Uterus (tissue), 4 donors: Measurements from ENCODE around the gene USP17L13. TPM values are rescaled to one million over a fixed set of nuclear protein-coding genes. Genes with fewer than 3 reads are reported as not detected.
"Not testable (repeated sequence)": the region's sequence is repeated elsewhere in the genome, so short reads cannot be mapped to it uniquely, and the experiment has no call there.

Source experiments
- DNase-seq, 2 donors: peaks; one replicate each; pipeline ENCODE4 v3.0.0-alpha.2; 2019 to 2020
- H3K27ac ChIP-seq, 2 donors: fragments of 200-600 bp; sonication (generic); 1 replicate in 1 of 2; 2 replicates in 1 of 2; pipeline ENCODE4 v1.5.1; 2016 to 2018
- H3K27me3 ChIP-seq, 2 donors: fragments of 200-600 bp; sonication (generic); one replicate each; pipeline ENCODE4 v1.5.1; 2018 to 2019; ENCODE audit warnings: control low read depth in 1 of 2
- H3K36me3 ChIP-seq, 2 donors: fragments of 200-600 bp; sonication (generic); one replicate each; pipeline ENCODE4 v1.5.1; 2019; ENCODE audit warnings: control low read depth in 1 of 2
- H3K4me1 ChIP-seq, 2 donors: fragments of 200-600 bp; sonication (generic); one replicate each; pipeline ENCODE4 v1.5.1; 2018 to 2019; ENCODE audit warnings: control low read depth in 1 of 2
- H3K4me3 ChIP-seq, 2 donors: fragments of 200-600 bp; sonication (generic); 1 replicate in 1 of 2; 2 replicates in 1 of 2; pipeline ENCODE4 v1.5.1; 2018 to 2019; ENCODE audit warnings: mild to moderate bottlenecking in 1 of 2
- H3K9me3 ChIP-seq, 2 donors: fragments of 200-600 bp; sonication (generic); one replicate each; pipeline ENCODE4 v1.5.1; 2019; ENCODE audit warnings: control low read depth in 1 of 2
- intact Hi-C: fragments of 100-400 bp; cut with DNase I; formaldehyde crosslinking; loops from one replicate; pipeline ENCODE4 v1.15.1; 2023; ENCODE audit warnings: low total_unique reads
- total RNA-seq, 4 donors: library from RNA; depleted of rRNA in 3 of 4; stranded (reverse); fragments of >200 nt in 3 of 4; gene quantifications; one replicate each; pipeline versions ENCODE4 v1.1.0 to v1.2.4, GENCODE V29; 2014 to 2023
- donor health status: DM: yes; HTN: yes; CAD: no.

Gene USP17L13
- total RNA-seq, 4 donors from 2014 or later, result not detected

DNA sequence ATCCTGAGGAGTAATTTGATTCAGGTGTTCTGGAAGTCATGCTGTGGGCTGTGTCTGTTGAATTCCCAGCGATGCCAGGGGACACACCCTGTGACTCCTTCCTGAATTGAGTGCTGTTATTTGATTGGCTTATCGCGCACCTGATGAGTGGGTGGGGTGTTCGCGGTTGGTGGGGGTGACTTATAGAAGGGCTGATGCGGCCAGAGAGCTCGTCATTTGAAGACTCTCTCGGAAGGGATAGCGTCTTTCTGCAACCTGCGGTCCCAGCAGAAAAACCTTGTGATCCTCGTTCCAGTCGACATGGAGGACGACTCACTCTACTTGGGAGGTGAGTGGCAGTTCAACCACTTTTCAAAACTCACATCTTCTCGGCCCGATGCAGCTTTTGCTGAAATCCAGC, 42.6 kb downstream of the USP17L13 start, which contains the start of gene USP17L22:
Gene USP17L22, plus strand, starts transcription at position 301 of the 400 bp plus-strand sequence. Its CDS starts 0 bp downstream, at position 301.
- H3K4me3 ChIP-seq, intact Hi-C loops, H3K9me3 ChIP-seq, DNase-seq, H3K27ac ChIP-seq, H3K27me3 ChIP-seq, H3K36me3 ChIP-seq, H3K4me1 ChIP-seq: not testable (repeated sequence)

DNA sequence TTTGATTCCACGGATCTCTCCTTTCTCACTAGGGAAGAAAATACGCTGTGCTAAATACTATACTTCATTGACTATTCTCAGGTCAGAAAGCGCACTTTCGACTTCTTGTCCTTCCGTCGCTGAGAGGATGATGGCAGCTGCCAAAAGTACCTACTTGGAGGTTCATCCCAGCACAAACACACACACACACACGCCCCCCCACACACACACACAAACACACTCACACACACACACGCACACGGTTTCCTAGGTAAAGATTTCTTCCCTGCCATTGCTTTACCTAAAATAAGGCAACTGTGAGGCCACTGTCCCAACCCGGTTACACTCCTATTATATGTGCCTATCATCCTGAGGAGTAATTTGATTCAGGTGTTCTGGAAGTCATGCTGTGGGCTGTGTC, 47.0 kb downstream of the USP17L13 start:
- H3K36me3 ChIP-seq, H3K27me3 ChIP-seq, H3K4me3 ChIP-seq, H3K27ac ChIP-seq, intact Hi-C loops, H3K4me1 ChIP-seq, H3K9me3 ChIP-seq: not testable (repeated sequence)
- peak; percentile 21 to 46 for DNase-seq

Other genes starting within 250 kb of the USP17L13 start
- not detected for gene FAM90A26, start 54.5 kb upstream of the USP17L13 start, total RNA-seq
- gene USP17L10, start 14.2 kb upstream of the USP17L13 start, total RNA-seq, result not detected
- not detected for gene USP17L11, start 9.5 kb upstream of the USP17L13 start, total RNA-seq
- not detected for gene USP17L12, start 4.7 kb upstream of the USP17L13 start, total RNA-seq
- under 1 TPM in 1 of 4 donors, not detected in 3; 0.27 TPM for gene USP17L15, start 9.5 kb downstream of the USP17L13 start, total RNA-seq
- gene USP17L17, start 19.0 kb downstream of the USP17L13 start, total RNA-seq, result not detected
- gene USP17L18, start 23.7 kb downstream of the USP17L13 start, total RNA-seq, result not detected
- not detected for gene USP17L19, start 28.5 kb downstream of the USP17L13 start, total RNA-seq
- not detected for gene USP17L20, start 33.2 kb downstream of the USP17L13 start, total RNA-seq
- gene USP17L21, start 38.0 kb downstream of the USP17L13 start, total RNA-seq, result not detected
- gene USP17L22, start 42.7 kb downstream of the USP17L13 start, total RNA-seq, result not detected
- gene USP17L24, start 100.3 kb downstream of the USP17L13 start, total RNA-seq, result not detected
- gene USP17L25, start 105.0 kb downstream of the USP17L13 start, total RNA-seq, result not detected
- gene USP17L26, start 109.8 kb downstream of the USP17L13 start, total RNA-seq, result not detected
- gene USP17L5, start 114.5 kb downstream of the USP17L13 start, total RNA-seq, result not detected
- not detected for gene USP17L27, start 119.3 kb downstream of the USP17L13 start, total RNA-seq
- not detected for gene USP17L28, start 124.0 kb downstream of the USP17L13 start, total RNA-seq
- gene USP17L29, start 128.7 kb downstream of the USP17L13 start, total RNA-seq, result not detected
- not detected for gene USP17L30, start 138.2 kb downstream of the USP17L13 start, total RNA-seq
- gene DEFB131A, start 219.5 kb downstream of the USP17L13 start, total RNA-seq, result not detected